ENCODE measurements around the gene EHD1. TPM values are rescaled to one million over a fixed set of nuclear protein-coding genes. Genes with fewer than 3 reads are reported as not detected.
A peak's percentile ranks its signal among the peaks of the same experiment; 100 is the strongest.

The EHD1 gene
- total RNA-seq, 1 donor from 2014 or later, result 86.8 TPM

DNA sequence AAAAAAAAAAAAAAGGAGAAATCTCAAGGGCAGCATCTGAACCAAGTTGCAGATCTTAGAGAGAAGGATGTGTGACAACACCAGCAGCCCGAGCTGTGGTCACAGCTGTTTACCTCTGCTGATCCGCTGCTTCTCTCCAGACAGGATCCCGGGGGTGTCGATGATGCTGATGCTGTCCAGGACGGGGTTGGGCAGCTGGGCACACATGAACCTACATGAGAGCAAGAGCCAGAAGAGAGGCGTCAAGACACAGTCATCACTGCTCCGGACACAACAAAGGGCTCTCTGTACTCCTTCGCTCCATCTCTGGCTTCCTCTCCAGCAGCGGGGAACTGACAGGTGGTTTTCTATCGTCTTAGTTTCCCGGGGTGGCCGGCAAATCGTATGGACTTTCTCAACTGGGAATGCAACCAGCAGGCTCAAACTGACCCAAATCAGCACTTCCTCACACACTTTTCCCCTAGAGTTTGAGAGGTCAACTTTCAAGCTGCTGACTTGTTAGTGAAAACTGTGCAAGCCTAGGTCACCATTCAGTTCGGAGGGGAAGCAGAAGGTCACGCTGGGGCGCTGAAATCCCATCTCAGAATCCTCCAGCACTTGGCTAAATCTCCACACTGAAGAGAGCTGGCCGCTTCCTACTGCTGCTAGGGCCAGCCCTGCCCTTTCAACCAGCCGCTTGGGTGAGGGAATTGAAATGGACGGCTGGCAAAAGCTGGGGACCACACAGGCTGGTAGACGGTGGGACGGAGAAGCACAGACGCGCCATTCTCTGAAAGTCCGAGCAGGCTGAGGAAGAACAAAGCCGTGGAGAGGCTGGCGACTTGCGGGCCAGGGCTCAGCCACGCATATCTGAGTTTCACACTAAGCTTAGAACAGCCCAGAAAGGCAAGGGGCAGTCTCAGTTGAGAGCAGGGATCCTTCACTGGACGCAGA, 3.8 kb downstream of the EHD1 start:
- peak overlapping the region; percentile 8 for H3K4me3 Mint-ChIP-seq

DNA sequence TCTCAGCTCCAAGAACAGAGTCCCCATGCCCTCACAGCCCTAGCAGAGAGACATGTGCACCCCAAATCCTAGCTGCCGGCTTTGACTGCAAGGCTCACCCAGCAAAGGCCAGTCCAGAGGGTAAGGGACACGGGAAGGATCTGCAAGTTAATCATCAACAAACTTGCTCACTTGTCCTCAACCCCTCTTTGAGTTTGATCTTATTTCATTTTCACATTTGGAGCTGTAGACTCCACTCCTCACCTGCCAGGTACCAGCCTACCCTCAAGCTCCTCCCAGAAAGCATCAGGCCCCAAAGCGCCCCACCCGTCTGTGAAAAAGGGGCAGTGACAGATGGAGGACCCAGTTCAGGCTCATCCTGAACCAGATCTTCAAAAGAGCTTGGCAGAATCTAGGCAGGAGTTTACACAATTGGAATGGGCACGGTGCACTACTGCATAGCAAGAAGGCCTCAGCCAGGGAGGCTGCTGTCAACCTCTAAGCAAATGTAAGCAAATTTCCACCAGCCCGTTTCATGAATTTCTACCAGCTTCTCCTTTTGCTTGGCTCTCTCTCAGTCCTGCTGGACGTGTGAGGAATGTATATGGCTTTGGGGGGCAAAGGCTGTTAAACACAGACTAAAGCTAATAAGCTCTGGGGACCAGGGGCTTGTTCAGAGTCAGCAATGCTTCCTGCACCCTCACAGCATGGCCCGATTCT, 5.5 kb downstream of the EHD1 start:
- TF ChIP-seq, protein P1, sequence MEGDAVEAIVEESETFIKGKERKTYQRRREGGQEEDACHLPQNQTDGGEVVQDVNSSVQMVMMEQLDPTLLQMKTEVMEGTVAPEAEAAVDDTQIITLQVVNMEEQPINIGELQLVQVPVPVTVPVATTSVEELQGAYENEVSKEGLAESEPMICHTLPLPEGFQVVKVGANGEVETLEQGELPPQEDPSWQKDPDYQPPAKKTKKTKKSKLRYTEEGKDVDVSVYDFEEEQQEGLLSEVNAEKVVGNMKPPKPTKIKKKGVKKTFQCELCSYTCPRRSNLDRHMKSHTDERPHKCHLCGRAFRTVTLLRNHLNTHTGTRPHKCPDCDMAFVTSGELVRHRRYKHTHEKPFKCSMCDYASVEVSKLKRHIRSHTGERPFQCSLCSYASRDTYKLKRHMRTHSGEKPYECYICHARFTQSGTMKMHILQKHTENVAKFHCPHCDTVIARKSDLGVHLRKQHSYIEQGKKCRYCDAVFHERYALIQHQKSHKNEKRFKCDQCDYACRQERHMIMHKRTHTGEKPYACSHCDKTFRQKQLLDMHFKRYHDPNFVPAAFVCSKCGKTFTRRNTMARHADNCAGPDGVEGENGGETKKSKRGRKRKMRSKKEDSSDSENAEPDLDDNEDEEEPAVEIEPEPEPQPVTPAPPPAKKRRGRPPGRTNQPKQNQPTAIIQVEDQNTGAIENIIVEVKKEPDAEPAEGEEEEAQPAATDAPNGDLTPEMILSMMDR (IDR thresholded peaks at IDR 0.05; ENCODE audit: unreplicated experiment), result no peak
- no peak overlapping the region for H3K27ac Mint-ChIP-seq
- peaks cover 55% of the 10 kb centered on the region for H3K4me1 Mint-ChIP-seq
- no peak for DNase-seq (ENCODE audit: low spot score in 2 of 2, unreplicated experiment in 2 of 2)
- H3K36me3 Mint-ChIP-seq, result peaks cover 9% of the 10 kb centered on the region
- no peaks in the 10 kb centered on the region for H3K9me3 Mint-ChIP-seq
- no peak overlapping the region for H3K4me3 Mint-ChIP-seq
- H3K27me3 Mint-ChIP-seq (ENCODE audit: low read depth), result no peaks in the 10 kb centered on the region

More for the DNA sequence above, 3.8 kb downstream of the EHD1 start:
- TF ChIP-seq, protein P1 (IDR thresholded peaks at IDR 0.05; ENCODE audit: unreplicated experiment), result no peak
- peaks cover 52% of the 10 kb centered on the region for H3K4me1 Mint-ChIP-seq
- H3K36me3 Mint-ChIP-seq, result peaks cover 9% of the 10 kb centered on the region
- no peaks in the 10 kb centered on the region for H3K27me3 Mint-ChIP-seq (ENCODE audit: low read depth)
- no peak for DNase-seq (ENCODE audit: low spot score in 2 of 2, unreplicated experiment in 2 of 2)
- peak overlapping the region; percentile 99 for H3K27ac Mint-ChIP-seq
- no peaks in the 10 kb centered on the region for H3K9me3 Mint-ChIP-seq

DNA sequence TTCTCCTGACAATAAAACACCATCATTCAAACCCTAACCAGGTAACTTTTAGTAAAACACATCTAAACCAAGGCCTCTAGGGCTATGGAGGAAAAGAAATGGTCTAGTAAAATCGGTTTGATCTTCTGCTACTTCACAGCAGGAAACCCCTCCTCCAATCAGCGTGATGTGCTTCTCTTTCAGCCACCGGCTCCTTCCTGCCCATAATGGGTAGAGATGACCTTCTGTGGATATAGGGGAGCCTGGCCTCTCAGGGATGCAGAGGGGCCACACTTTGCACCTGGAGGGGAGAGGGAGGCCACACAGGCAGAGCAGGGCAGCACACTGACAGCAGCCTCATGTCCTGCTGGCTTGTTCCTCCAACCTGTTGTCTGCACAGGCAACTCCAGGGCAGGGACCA, 6.9 kb downstream of the EHD1 start:
- H3K36me3 Mint-ChIP-seq, result peaks cover 12% of the 10 kb centered on the region
- DNase-seq (ENCODE audit: low spot score in 2 of 2, unreplicated experiment in 2 of 2), result no peak
- H3K27ac Mint-ChIP-seq, result peak overlapping the region; percentile 73
- no peak overlapping the region for H3K4me3 Mint-ChIP-seq
- no peaks in the 10 kb centered on the region for H3K27me3 Mint-ChIP-seq (ENCODE audit: low read depth)
- no peaks in the 10 kb centered on the region for H3K9me3 Mint-ChIP-seq
- H3K4me1 Mint-ChIP-seq, result peaks cover 49% of the 10 kb centered on the region
- TF ChIP-seq, protein P1 (IDR thresholded peaks at IDR 0.05; ENCODE audit: unreplicated experiment), result no peak

DNA sequence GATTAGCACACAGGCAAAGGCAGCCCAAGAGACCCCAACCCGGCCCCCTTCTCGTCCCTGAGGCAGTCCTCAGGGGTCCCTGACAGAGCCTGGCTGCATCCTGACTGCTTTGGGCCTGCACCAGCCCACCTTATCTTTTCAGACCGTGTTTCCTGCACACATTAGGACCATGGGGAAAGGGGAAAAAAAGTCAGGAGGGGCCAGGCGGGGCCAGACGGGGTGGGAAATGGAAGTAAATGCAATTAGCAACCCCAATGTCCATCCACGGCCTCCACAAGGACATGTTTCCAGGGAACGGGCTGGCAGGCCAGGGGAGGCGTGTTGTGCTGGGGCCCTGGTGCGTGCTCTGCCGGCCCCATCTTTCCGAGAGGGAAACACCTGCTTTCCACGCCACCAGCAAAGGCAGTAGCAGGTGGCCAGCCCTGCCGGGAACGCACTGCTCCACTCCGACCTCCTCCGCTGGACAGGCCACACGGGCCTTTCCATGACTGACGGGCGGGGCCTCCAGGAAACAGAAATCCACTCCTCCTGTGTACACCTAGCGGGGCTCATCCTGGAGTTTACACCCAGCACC, 7.4 kb downstream of the EHD1 start:
- H3K27ac Mint-ChIP-seq, result peak overlapping the region; percentile 76
- DNase-seq (ENCODE audit: low spot score in 2 of 2, unreplicated experiment in 2 of 2), result no peak
- peaks cover 44% of the 10 kb centered on the region for H3K4me1 Mint-ChIP-seq
- H3K36me3 Mint-ChIP-seq, result peaks cover 15% of the 10 kb centered on the region
- no peaks in the 10 kb centered on the region for H3K9me3 Mint-ChIP-seq
- TF ChIP-seq, protein P1 (IDR thresholded peaks at IDR 0.05; ENCODE audit: unreplicated experiment), result no peak
- H3K4me3 Mint-ChIP-seq, result no peak overlapping the region
- no peaks in the 10 kb centered on the region for H3K27me3 Mint-ChIP-seq (ENCODE audit: low read depth)

DNA sequence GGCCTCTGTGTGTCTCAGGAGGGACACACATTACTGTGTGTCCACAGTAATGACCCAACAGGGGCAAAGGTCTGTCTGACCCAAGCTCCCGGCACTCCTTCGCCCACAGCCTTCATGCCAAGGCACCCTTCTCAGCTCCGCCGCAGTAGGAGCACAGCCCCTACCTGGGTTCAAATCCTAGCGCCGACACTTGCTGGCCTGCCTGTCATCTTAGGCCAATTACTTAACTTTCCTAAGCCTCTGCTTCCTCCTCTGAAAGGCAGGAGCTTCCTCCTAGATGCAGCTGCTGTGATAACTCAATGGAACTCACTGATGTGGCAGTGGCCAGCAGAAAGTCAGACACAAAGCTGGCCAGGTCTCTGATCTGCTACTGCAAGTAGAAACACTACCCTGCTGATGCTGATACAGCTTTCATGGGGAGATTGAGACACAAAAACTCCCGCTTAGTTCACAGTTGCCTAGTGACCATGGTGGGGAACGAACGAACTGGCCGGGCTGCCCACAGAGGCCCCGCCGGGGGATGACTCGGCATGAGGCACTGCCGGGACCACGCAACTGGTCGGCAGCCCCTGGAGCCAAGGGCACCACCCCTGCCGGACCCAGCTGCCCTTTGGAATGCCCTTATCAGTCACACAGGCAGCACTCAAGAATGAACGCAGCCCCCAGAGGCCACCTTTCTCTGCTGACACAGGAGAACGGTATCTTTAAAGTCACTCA, 8.1 kb downstream of the EHD1 start:
- Mint-ChIP-seq H3K4me3 (no peak overlapping the region), H3K36me3 (peaks cover 20% of the 10 kb centered on the region), H3K27ac (peak overlapping the region; percentile 76), H3K9me3 (peaks cover 4% of the 10 kb centered on the region), H3K4me1 (peaks cover 43% of the 10 kb centered on the region), H3K27me3 (ENCODE audit: low read depth) (no peaks in the 10 kb centered on the region)
- TF ChIP-seq, protein P1 (IDR thresholded peaks at IDR 0.05; ENCODE audit: unreplicated experiment), result no peak
- no peak for DNase-seq (ENCODE audit: low spot score in 2 of 2, unreplicated experiment in 2 of 2)

Data from mesothelial cell of epicardium (in vitro differentiated cells).